Measurements from ENCODE around the gene CHMP2A.

Gene CHMP2A

GRCh38 chr19:58516246-58516836 lies 38.6 kb downstream of the CHMP2A start:
- Histone ChIP-seq H3K4me3 (no peak overlapping the region), H3K27ac (no peak overlapping the region)

GRCh38 chr19:58515259-58515658 lies 39.6 kb downstream of the CHMP2A start:
- Histone ChIP-seq H3K4me3 (no peak overlapping the region), H3K27ac (no peak overlapping the region)
- TF ChIP-seq CTCF (IDR thresholded peaks at IDR 0.05), result no peak
- DNase-seq (ENCODE audit: low spot score), result no peak

More at GRCh38 chr19:58516246-58516836, 38.6 kb downstream of the CHMP2A start:
- no peak for TF ChIP-seq CTCF (IDR thresholded peaks at IDR 0.05)
- DNase-seq (ENCODE audit: low spot score), result no peak

DNA sequence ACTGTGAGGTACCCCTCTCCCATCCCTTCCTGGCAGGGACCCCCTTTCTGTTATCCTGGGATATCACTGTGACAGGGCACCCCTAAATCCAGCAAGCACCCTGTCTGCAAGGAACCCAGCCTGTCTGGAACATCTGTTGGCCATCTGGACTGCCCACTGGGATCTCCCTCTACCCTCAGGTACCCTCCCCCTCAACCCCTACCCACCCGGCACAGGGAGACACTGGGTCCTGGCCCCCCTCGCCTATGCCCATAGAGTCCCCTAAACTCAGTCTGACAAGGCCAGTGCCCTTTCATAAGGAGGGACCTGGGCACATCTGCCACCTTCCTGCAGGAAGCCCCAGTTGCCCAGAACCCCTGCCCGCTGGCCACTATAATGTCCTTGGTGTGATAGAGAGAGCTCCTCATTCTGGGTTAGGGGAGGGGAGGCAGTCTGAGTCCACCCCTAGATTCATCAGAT lies 40.3 kb downstream of the CHMP2A start:
- no peak for DNase-seq (ENCODE audit: low spot score)
- no peak for TF ChIP-seq CTCF (IDR thresholded peaks at IDR 0.05)
- peak overlapping the region; percentile 66 for H3K4me3 ChIP-seq
- peak overlapping the region in 1 of 2 donors; percentile 72 for H3K27ac ChIP-seq

- no peak for DNase-seq (ENCODE audit: low spot score)
- H3K27ac ChIP-seq, result peak overlapping the region in 1 of 2 donors; percentile 72
- H3K4me3 ChIP-seq, result peak overlapping the region; percentile 66
- peak; percentile 80 for TF ChIP-seq CTCF (IDR thresholded peaks at IDR 0.05)
Measured at GRCh38 chr19:58513694-58514563, 41.0 kb downstream of the CHMP2A start.

- DNase-seq (ENCODE audit: low spot score), result no peak
- TF ChIP-seq CTCF (IDR thresholded peaks at IDR 0.05), result no peak
- H3K27ac ChIP-seq, result peak overlapping the region in 1 of 2 donors; percentile 72
- H3K4me3 ChIP-seq, result peak overlapping the region; percentile 66
Measured at GRCh38 chr19:58513213-58513693, 41.7 kb downstream of the CHMP2A start.

DNA sequence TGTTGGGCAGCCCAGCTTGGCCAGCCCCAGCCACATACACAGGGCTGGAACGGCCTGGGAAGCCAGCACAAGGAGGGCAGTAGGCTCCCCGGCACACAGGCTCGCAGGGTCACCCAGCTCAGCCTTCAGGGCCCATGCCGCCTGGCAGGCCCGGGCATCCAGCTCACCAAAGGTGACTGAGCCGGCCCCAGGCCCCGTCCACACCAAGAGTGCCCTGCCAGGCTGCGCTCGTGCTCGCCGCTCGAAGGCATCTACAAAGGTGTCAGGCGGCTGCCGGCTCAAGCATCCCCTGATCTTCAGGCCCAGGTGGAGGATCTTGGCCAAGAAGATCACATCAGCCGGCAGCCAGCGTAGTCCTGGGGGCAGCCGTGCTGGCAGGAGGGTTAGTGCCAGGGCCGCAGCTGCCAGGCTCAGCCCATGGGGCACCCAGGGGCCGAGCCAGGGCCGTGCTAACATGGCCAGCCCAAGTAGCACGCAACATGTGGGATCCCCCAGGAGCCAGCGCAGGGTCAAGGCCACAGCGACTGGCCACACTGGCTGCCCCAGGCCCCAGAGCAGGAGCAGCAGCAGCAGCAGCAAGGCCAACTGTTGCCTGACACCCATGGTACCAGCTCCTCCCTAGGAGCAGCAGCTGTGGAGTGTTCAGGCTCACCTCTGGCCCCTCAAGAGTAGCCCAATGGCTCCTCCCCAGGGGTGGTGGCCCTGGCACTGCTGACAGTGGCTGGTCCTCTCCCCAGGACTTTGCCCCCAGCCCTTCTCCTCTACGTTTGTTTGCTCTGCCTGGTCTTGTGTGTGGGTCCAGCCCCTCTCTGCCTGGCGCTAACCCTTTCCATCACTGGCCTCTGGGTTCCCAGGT lies 43.3 kb downstream of the CHMP2A start, which contains the start of gene SLC27A5:
Gene SLC27A5 (minus strand): TSS at position 640 of the 856 bp plus-strand sequence. CDS start 37 bp downstream, at position 603.
- TF ChIP-seq CTCF (IDR thresholded peaks at IDR 0.05), result no peak
- no peak for DNase-seq (ENCODE audit: low spot score)
- no peak within 1 kb of the TSS for H3K4me3 ChIP-seq
- no peak within 1 kb of the TSS for H3K27ac ChIP-seq
